Raji (cell line): ENCODE data around the gene EIF1B.

Source experiments
- POLR2A ChIP-seq: IDR thresholded peaks from 2 replicates; pipeline ENCODE4 v1.6.1; 2011; ENCODE audit warnings: low read depth, low read length, control low read depth; ENCODE audit not compliant: insufficient read depth

EIF1B gene

GRCh38 chr3:40309418-40309924 lies at the start of gene EIF1B:
EIF1B (plus strand) TSS chr3:40309707; CDS start chr3:40309942, 235 bp downstream.
- peak; percentile 85 for TF ChIP-seq POLR2A

- TF ChIP-seq POLR2A, result no peak
Measured at GRCh38 chr3:40262331-40262730, 47.2 kb upstream of the EIF1B start.

- TF ChIP-seq POLR2A, result no peak
Measured at GRCh38 chr3:40264451-40264850, 45.1 kb upstream of the EIF1B start.

GRCh38 chr3:40265181-40265580 lies 44.3 kb upstream of the EIF1B start:
- TF ChIP-seq POLR2A, result no peak

GRCh38 chr3:40267937-40268724 lies 41.4 kb upstream of the EIF1B start:
- TF ChIP-seq POLR2A, result no peak

- no peak for TF ChIP-seq POLR2A
Measured at GRCh38 chr3:40268802-40269524, 40.5 kb upstream of the EIF1B start.

GRCh38 chr3:40278791-40279190 lies 30.7 kb upstream of the EIF1B start:
- no peak for TF ChIP-seq POLR2A

GRCh38 chr3:40281995-40282394 lies 27.5 kb upstream of the EIF1B start:
- TF ChIP-seq POLR2A, result no peak

GRCh38 chr3:40287248-40287647 lies 22.3 kb upstream of the EIF1B start:
- no peak for TF ChIP-seq POLR2A

- no peak for TF ChIP-seq POLR2A
Measured at GRCh38 chr3:40290396-40290795, 19.1 kb upstream of the EIF1B start.

- TF ChIP-seq POLR2A, result no peak
Measured at GRCh38 chr3:40291471-40291870, 18.0 kb upstream of the EIF1B start.

GRCh38 chr3:40292637-40293349 lies 16.7 kb upstream of the EIF1B start:
- TF ChIP-seq POLR2A, result no peak

GRCh38 chr3:40294434-40294833 lies 15.1 kb upstream of the EIF1B start:
- TF ChIP-seq POLR2A, result no peak

GRCh38 chr3:40298075-40298474 lies 11.4 kb upstream of the EIF1B start:
- no peak for TF ChIP-seq POLR2A

GRCh38 chr3:40299130-40299720 lies 10.3 kb upstream of the EIF1B start:
- no peak for TF ChIP-seq POLR2A
